ENCODE results near the gene GRK5. TPM values are rescaled to one million over a fixed set of nuclear protein-coding genes. Genes with fewer than 3 reads are reported as not detected.

GRK5 gene
- total RNA-seq, 1 experiment from 2014 or later: 4.8 TPM

DNA sequence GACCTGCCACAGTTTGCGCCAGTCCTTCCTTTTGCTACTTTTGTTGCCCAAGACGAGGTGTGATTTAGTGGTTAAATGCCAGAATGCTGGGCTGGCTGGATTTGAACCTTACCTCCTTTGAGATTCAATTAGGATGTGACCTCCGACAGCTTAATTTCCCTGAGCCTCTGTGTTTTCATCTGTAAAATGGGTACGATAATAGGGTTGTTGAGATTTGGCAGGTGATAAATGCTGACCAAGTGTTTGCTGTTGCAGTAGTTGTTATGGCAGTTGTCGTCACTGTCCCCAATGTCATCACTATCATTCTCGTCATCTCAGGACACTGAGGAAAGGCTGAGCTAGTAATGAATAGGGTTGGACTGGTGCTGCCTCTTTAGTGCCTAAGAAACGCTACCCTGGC, 61.1 kb downstream of the GRK5 start:
- no peak overlapping the region for H2AFZ ChIP-seq
- no peak overlapping the region for H3K4me2 ChIP-seq
- BruUV-seq (replicated peaks): no TSS peak
- TF ChIP-seq EZH2 (IDR thresholded peaks at IDR 0.05; ENCODE audit: low read depth): no peak
- TF ChIP-seq, protein P1, sequence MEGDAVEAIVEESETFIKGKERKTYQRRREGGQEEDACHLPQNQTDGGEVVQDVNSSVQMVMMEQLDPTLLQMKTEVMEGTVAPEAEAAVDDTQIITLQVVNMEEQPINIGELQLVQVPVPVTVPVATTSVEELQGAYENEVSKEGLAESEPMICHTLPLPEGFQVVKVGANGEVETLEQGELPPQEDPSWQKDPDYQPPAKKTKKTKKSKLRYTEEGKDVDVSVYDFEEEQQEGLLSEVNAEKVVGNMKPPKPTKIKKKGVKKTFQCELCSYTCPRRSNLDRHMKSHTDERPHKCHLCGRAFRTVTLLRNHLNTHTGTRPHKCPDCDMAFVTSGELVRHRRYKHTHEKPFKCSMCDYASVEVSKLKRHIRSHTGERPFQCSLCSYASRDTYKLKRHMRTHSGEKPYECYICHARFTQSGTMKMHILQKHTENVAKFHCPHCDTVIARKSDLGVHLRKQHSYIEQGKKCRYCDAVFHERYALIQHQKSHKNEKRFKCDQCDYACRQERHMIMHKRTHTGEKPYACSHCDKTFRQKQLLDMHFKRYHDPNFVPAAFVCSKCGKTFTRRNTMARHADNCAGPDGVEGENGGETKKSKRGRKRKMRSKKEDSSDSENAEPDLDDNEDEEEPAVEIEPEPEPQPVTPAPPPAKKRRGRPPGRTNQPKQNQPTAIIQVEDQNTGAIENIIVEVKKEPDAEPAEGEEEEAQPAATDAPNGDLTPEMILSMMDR (conservative IDR thresholded peaks at IDR 0.05): no peak
- H3K9me3 ChIP-seq (ENCODE audit: insufficient read depth, low read depth): no peaks in the 10 kb centered on the region
- H4K20me1 ChIP-seq (ENCODE audit: insufficient read depth): no peaks in the 10 kb centered on the region
- CTCF ChIA-PET: no interaction called here
- H3K4me1 ChIP-seq (replicated peaks; ENCODE audit: insufficient read depth): peaks cover 37% of the 10 kb centered on the region
- no peaks in the 10 kb centered on the region for H3K9me2 ChIP-seq (ENCODE audit: insufficient read depth)
- H3K79me2 ChIP-seq (ENCODE audit: low read depth): no peaks in the 10 kb centered on the region
- DNase-seq: no peak
- POLR2A ChIA-PET (ENCODE audit: unreplicated experiment): no interaction called here
- H3F3A ChIP-seq (ENCODE audit: insufficient read depth, low read depth): peaks cover 30% of the 10 kb centered on the region
- intact Hi-C loops (cut with micrococcal nuclease; ENCODE audit: unreplicated experiment): no loop called here
- no peak overlapping the region for H3K4me3 ChIP-seq
- no peaks in the 10 kb centered on the region for H3K36me3 ChIP-seq (ENCODE audit: low read depth)
- H3K27ac ChIP-seq: no peak overlapping the region
- H3K27me3 ChIP-seq (ENCODE audit: insufficient read depth, low read depth): no peaks in the 10 kb centered on the region

DNA sequence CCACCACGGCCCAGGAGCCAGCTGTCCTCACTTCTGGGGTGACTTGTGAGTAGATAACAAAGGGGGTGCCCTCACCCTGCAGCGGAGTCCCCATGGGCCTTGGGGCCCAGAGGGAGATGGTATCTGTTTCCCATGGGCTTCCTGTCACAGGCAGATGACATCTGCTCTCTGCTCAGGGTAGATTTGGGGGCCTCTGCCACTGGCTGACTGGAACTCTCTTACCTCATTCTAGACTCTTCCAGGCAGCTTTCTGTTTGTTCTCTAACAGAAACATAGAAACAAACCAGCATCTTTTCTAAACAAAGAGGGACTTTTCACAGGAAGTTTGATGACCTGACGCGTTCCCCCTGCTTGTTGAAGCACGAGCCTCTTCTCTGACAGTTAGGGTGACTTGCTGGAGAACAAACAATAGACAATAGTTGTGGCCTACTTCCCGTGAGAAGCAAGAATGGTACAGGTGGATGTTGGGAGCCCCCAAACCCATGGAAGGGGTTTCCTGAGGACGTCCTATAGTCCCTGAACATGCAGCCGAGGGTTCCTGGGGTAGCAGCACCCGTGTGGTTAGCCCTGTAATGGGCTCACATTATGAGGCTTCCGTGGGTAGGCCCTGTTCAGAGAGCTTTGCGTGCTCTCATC, 61.6 kb downstream of the GRK5 start:
- H3K9me3 ChIP-seq (ENCODE audit: insufficient read depth, low read depth): no peaks in the 10 kb centered on the region
- no TSS peak for BruUV-seq (replicated peaks)
- H3K4me2 ChIP-seq: no peak overlapping the region
- H3F3A ChIP-seq (ENCODE audit: insufficient read depth, low read depth): peaks cover 30% of the 10 kb centered on the region
- TF ChIP-seq, protein P1 (conservative IDR thresholded peaks at IDR 0.05): no peak
- TF ChIP-seq EZH2 (IDR thresholded peaks at IDR 0.05; ENCODE audit: low read depth): no peak
- H3K27me3 ChIP-seq (ENCODE audit: insufficient read depth, low read depth): no peaks in the 10 kb centered on the region
- ChIA-PET POLR2A (ENCODE audit: unreplicated experiment) (no interaction called here), CTCF (no interaction called here)
- no peak overlapping the region for H2AFZ ChIP-seq
- no peaks in the 10 kb centered on the region for H4K20me1 ChIP-seq (ENCODE audit: insufficient read depth)
- no peak overlapping the region for H3K27ac ChIP-seq
- peaks cover 35% of the 10 kb centered on the region for H3K4me1 ChIP-seq (replicated peaks; ENCODE audit: insufficient read depth)
- no peaks in the 10 kb centered on the region for H3K36me3 ChIP-seq (ENCODE audit: low read depth)
- H3K79me2 ChIP-seq (ENCODE audit: low read depth): no peaks in the 10 kb centered on the region
- DNase-seq: no peak
- H3K4me3 ChIP-seq: no peak overlapping the region
- intact Hi-C loops (cut with micrococcal nuclease; ENCODE audit: unreplicated experiment): no loop called here
- H3K9me2 ChIP-seq (ENCODE audit: insufficient read depth): no peaks in the 10 kb centered on the region

DNA sequence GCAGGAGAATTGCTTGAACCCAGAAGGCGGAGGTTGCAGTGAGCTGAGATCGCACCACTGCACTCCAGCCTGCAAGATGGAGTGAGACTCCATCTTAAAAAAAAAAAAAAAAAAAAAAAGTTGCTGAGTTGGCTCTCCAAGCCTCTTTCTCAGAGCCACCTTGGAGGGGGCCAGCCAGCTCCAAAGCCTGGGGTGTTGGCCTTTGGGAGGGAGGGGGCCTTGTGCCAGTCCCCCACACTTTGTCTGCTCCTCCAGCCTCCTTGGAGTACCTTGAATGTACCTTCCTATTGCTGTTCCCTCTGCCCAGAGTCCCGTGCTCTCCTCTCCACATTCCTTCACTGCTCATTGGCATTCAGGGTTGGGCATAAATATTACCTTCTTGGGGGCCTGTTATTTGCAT, 62.4 kb downstream of the GRK5 start:
- Histone ChIP-seq H3K4me2 (peak overlapping the region; percentile 69; the same call in 1 of the 2 replicates), H3K79me2 (ENCODE audit: low read depth) (no peaks in the 10 kb centered on the region), H3K9me2 (ENCODE audit: insufficient read depth) (no peaks in the 10 kb centered on the region), H3K4me1 (replicated peaks; ENCODE audit: insufficient read depth) (peaks cover 28% of the 10 kb centered on the region), H4K20me1 (ENCODE audit: insufficient read depth) (no peaks in the 10 kb centered on the region), H3K27me3 (ENCODE audit: insufficient read depth, low read depth) (no peaks in the 10 kb centered on the region), H2AFZ (no peak overlapping the region), H3K4me3 (no peak overlapping the region), H3K27ac (no peak overlapping the region), H3K36me3 (ENCODE audit: low read depth) (no peaks in the 10 kb centered on the region), H3K9me3 (ENCODE audit: insufficient read depth, low read depth) (no peaks in the 10 kb centered on the region), H3F3A (ENCODE audit: insufficient read depth, low read depth) (peaks cover 30% of the 10 kb centered on the region)
- TF ChIP-seq, protein P1 (conservative IDR thresholded peaks at IDR 0.05): no peak
- no peak for TF ChIP-seq EZH2 (IDR thresholded peaks at IDR 0.05; ENCODE audit: low read depth)
- intact Hi-C loops (cut with micrococcal nuclease; ENCODE audit: unreplicated experiment): loop anchor here (2.0 kb wide), 1 partner anchor 15 kb away; no protein-coding TSS in a partner anchor
- no TSS peak for BruUV-seq (replicated peaks)
- ChIA-PET POLR2A (ENCODE audit: unreplicated experiment) (no interaction called here), CTCF (no interaction called here)
- no peak for DNase-seq

All from PC-9 (cell line).